ENCODE results near the gene MLLT10. TPM values are rescaled to one million over a fixed set of nuclear protein-coding genes. Genes with fewer than 3 reads are reported as not detected.

The MLLT10 gene
- total RNA-seq, 1 experiment from 2014 or later: 72.3 TPM

DNA sequence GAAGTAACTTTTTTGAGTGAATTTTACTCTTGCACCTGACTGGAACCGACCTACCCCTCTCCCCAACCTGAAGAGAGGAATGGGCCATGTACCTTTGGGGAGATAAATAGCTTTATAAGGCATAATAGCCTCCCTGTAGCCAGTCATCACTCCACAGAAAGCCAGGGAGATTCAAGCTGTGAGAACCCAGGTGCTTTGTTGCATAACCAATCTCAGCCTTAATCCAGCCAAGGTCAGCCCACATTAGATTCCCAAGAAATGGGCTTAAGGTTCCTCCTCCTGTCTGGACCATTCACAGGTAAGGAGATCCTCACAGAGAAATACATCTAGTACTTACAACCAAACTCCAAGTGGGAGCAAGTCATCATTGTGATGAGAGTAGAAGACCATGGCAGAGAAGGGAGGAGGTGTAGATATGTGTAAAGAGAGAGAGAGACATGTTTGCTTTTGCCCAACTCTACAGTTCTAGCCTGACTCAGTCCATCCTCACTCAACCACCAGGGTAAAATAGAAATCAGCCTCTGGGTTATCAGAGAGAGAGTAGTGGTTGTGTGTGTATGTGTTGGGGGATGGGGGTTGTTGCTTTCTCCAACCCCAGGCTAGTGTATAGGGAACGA lies 32.2 kb upstream of the MLLT10 start:
- Histone ChIP-seq H3T11ph (ENCODE audit: low read length) (no peak overlapping the region), H3K4ac (ENCODE audit: low read depth, low read length) (no peak overlapping the region), H3K23ac (ENCODE audit: insufficient read length, low read depth, low read length) (no peak overlapping the region), H4K8ac (replicated peaks; ENCODE audit: insufficient read length, low read depth, low read length) (no peak overlapping the region), H2BK12ac (ENCODE audit: insufficient read length, low read depth, low read length) (no peak overlapping the region), H3K79me1 (ENCODE audit: insufficient read depth, low read depth, low read length, poor library complexity, severe bottlenecking) (no peaks in the 10 kb centered on the region), H3K9ac (ENCODE audit: extremely low read depth, insufficient read length, low read length) (no peak overlapping the region), H3K56ac (ENCODE audit: insufficient read length, low read depth, low read length) (no peak overlapping the region), H2BK120ac (ENCODE audit: low read depth, low read length, poor library complexity, severe bottlenecking) (no peak overlapping the region), H3K4me1 (ENCODE audit: insufficient read depth, low read length) (peaks cover 22% of the 10 kb centered on the region; the same call in 1 of the 2 replicates), H3K18ac (ENCODE audit: insufficient read length, low read depth, low read length) (no peak overlapping the region), H2BK20ac (ENCODE audit: low read depth, low read length, poor library complexity, severe bottlenecking) (no peak overlapping the region), H4K91ac (ENCODE audit: insufficient read length, low read depth, low read length) (no peak overlapping the region), H3K9me3 (ENCODE audit: control insufficient read depth, low read depth, low read length) (no peaks in the 10 kb centered on the region), H3K4me2 (ENCODE audit: insufficient read depth, insufficient read length, low read length) (peak overlapping the region; percentile 1), H3K23me2 (ENCODE audit: insufficient read length, low read depth, low read length, poor library complexity, severe bottlenecking) (peaks cover 15% of the 10 kb centered on the region), H2BK15ac (ENCODE audit: low read depth, low read length) (no peak overlapping the region), H3K27me3 (ENCODE audit: insufficient read depth, low read length) (peaks cover 28% of the 10 kb centered on the region; the same call in 1 of the 2 replicates), H3K14ac (ENCODE audit: insufficient read depth, low read length) (no peak overlapping the region), H4K20me1 (ENCODE audit: control insufficient read depth, insufficient read depth, insufficient read length) (no peaks in the 10 kb centered on the region), H2AFZ (ENCODE audit: low read length) (no peak overlapping the region), H4K5ac (ENCODE audit: insufficient read length, low read depth, low read length) (no peak overlapping the region), H2BK5ac (ENCODE audit: insufficient read length, low read length) (no peak overlapping the region), H2AK5ac (ENCODE audit: insufficient read length, low read length) (no peak overlapping the region), H3K79me2 (ENCODE audit: insufficient read depth, low read length) (no peaks in the 10 kb centered on the region), H3K27ac (ENCODE audit: insufficient read length, low read depth, low read length) (no peak overlapping the region)
- H3K4me3 Mint-ChIP-seq: peak overlapping the region in 1 of 2 experiments; percentile 79; a peak in 1 of 5 replicates
- WGBS (ENCODE audit: extremely low coverage, insufficient read length, low lambda C conversion rate): no CpG with 5 or more reads among the region's 2 CpGs
- no peak for DNase-seq
- H3K36me3 Mint-ChIP-seq (ENCODE audit: insufficient read depth in 1 of 3, low read depth in 3 of 3): no peaks in the 10 kb centered on the region; a peak in 1 of 7 replicates
- TF ChIP-seq, protein P1, sequence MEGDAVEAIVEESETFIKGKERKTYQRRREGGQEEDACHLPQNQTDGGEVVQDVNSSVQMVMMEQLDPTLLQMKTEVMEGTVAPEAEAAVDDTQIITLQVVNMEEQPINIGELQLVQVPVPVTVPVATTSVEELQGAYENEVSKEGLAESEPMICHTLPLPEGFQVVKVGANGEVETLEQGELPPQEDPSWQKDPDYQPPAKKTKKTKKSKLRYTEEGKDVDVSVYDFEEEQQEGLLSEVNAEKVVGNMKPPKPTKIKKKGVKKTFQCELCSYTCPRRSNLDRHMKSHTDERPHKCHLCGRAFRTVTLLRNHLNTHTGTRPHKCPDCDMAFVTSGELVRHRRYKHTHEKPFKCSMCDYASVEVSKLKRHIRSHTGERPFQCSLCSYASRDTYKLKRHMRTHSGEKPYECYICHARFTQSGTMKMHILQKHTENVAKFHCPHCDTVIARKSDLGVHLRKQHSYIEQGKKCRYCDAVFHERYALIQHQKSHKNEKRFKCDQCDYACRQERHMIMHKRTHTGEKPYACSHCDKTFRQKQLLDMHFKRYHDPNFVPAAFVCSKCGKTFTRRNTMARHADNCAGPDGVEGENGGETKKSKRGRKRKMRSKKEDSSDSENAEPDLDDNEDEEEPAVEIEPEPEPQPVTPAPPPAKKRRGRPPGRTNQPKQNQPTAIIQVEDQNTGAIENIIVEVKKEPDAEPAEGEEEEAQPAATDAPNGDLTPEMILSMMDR (conservative IDR thresholded peaks at IDR 0.05): no peak
- H3K27me3 Mint-ChIP-seq (ENCODE audit: low read depth): peaks cover 63% of the 10 kb centered on the region
- H3K27ac Mint-ChIP-seq: peak overlapping the region in 2 of 3 experiments; percentile 57 to 83; a peak in 4 of 7 replicates
- H3K9me3 Mint-ChIP-seq: no peaks in the 10 kb centered on the region; a peak in 1 of 5 replicates
- peaks cover 78 to 87% of the 10 kb centered on the region in 2 experiments for H3K4me1 Mint-ChIP-seq
